Sigmoid colon (tissue), 7 donors: ENCODE measurements around the gene MYO18A. TPM values are rescaled to one million over a fixed set of nuclear protein-coding genes. Genes with fewer than 3 reads are reported as not detected.

Experiments used
- DNase-seq: peaks from one replicate; pipeline ENCODE4 v3.0.0-alpha.2; 2019
- H3K27ac ChIP-seq, 4 donors: fragments of 200-600 bp; sonication (generic); one replicate each; pipeline ENCODE4 v1.5.1; 2016 to 2019; ENCODE audit warnings: mild to moderate bottlenecking in 1 of 4
- H3K27me3 ChIP-seq, 3 donors: fragments of 200-600 bp; sonication (generic); one replicate each; pipeline ENCODE4 v1.5.1; 2019; ENCODE audit warnings: mild to moderate bottlenecking in 1 of 3
- H3K36me3 ChIP-seq, 4 donors: fragments of 200-600 bp; sonication (generic); one replicate each; pipeline ENCODE4 v1.5.1; 2016 to 2019
- H3K4me1 ChIP-seq, 4 donors: fragments of 200-600 bp; sonication (generic); one replicate each; pipeline ENCODE4 v1.5.1; 2017 to 2019
- H3K4me3 ChIP-seq, 4 donors: fragments of 200-600 bp; sonication (generic); one replicate each; pipeline ENCODE4 v1.5.1; 2017 to 2019; ENCODE audit warnings: mild to moderate bottlenecking in 2 of 4, moderate library complexity in 1 of 4
- H3K9me3 ChIP-seq, 4 donors: fragments of 200-600 bp in 3 of 4; sonication (generic) in 3 of 4; one replicate each; pipeline versions ENCODE4 v1.5.1 to v1.6.1; 2013 to 2019
- CTCF ChIP-seq, 4 experiments: fragments of 450-650 bp in 3 of 4; fragments of 200-600 bp in 1 of 4; IDR thresholded peaks; one replicate each; pipeline ENCODE4 v1.5.1; 2016 to 2019; ENCODE audit warnings: antibody characterized with exemption in 4 of 4, mild to moderate bottlenecking in 3 of 4, moderate library complexity in 2 of 4
- EP300 ChIP-seq, 4 donors: sonication (generic); formaldehyde crosslinking; IDR thresholded peaks; one replicate each; pipeline ENCODE4 v1.6.1; 2017; ENCODE audit warnings: antibody characterized with exemption in 4 of 4
- POLR2A ChIP-seq, 2 donors: fragments of 450-650 bp; IDR thresholded peaks; one replicate each; pipeline ENCODE4 v1.6.1; 2016; ENCODE audit warnings: antibody characterized with exemption in 2 of 2, mild to moderate bottlenecking in 2 of 2, moderate library complexity in 2 of 2
- POLR2AphosphoS5 ChIP-seq, 4 donors: sonication (generic); formaldehyde crosslinking; IDR thresholded peaks; one replicate each; pipeline ENCODE4 v1.6.1; 2017; ENCODE audit warnings: antibody characterized with exemption in 4 of 4
- WGBS, 2 donors: extraction: QIAGEN DNeasy Blood & Tissue Kit; methylation state at CpG; one replicate each; pipeline ENCODE4 v1.1.7; 2013; 5-methylcytosine and 5-hydroxymethylcytosine counted together
- intact Hi-C: fragments of 100-400 bp; cut with DNase I; formaldehyde crosslinking; loops from one replicate; pipeline ENCODE4 v1.15.1; 2023
- polyA plus RNA-seq, 3 donors: library from polyadenylated mRNA; stranded (reverse); fragments of 200-250 nt; gene quantifications; one replicate each; pipeline ENCODE4 v1.2.3, GENCODE V29; 2013
- total RNA-seq, 4 donors: library from RNA; depleted of rRNA; stranded (reverse); fragments of >200 nt; gene quantifications; one replicate each; pipeline ENCODE4 v1.1.0, GENCODE V29; 2016
- donor health status: healthy with polysubstance abuse.
- donor health status: Bipolar disorder and iron deficiency.
- donor health status: healthy.

The MYO18A gene
- total and polyA plus RNA-seq, 7 donors: 24.0 to 92.6 (median 48.4) TPM

- Histone ChIP-seq H3K27ac (no peak overlapping the region), H3K27me3 (no peaks in the 10 kb centered on the region), H3K9me3 (no peaks in the 10 kb centered on the region), H3K4me1 (peaks cover 0 to 13% (median 5%) of the 10 kb centered on the region in 4 donors), H3K36me3 (peaks cover 0 to 8% (median 5%) of the 10 kb centered on the region in 4 donors), H3K4me3 (no peak overlapping the region)
- TF ChIP-seq POLR2AphosphoS5 (IDR thresholded peaks at IDR 0.05) (no peak), CTCF (IDR thresholded peaks at IDR 0.05) (no peak), POLR2A (IDR thresholded peaks at IDR 0.05) (no peak), EP300 (IDR thresholded peaks at IDR 0.05) (no peak)
- intact Hi-C loops: no loop called here
- no peak for DNase-seq
- 97% methylated on average over 10 of the region's 10 CpGs for WGBS, 2 donors
These were observed 52.4 kb downstream of the MYO18A start for GRCh38 chr17:29127840-29128239.

- no peak overlapping the region for H3K4me3 ChIP-seq
- WGBS, 2 donors: 85 to 92% methylated on average over 8 of the region's 8 CpGs
- no peaks in the 10 kb centered on the region for H3K9me3 ChIP-seq
- intact Hi-C loops: no loop called here
- H3K27ac ChIP-seq: no peak overlapping the region
- peaks cover 7 to 18% (median 8%) of the 10 kb centered on the region in 4 donors for H3K36me3 ChIP-seq
- TF ChIP-seq POLR2AphosphoS5 (IDR thresholded peaks at IDR 0.05) (no peak), EP300 (IDR thresholded peaks at IDR 0.05) (no peak), POLR2A (IDR thresholded peaks at IDR 0.05) (no peak), CTCF (IDR thresholded peaks at IDR 0.05) (no peak)
- DNase-seq: no peak
- H3K4me1 ChIP-seq: no peaks in the 10 kb centered on the region
- no peaks in the 10 kb centered on the region for H3K27me3 ChIP-seq
These were observed 53.8 kb downstream of the MYO18A start for GRCh38 chr17:29126268-29126930.

- TF ChIP-seq CTCF (IDR thresholded peaks at IDR 0.05) (no peak), POLR2AphosphoS5 (IDR thresholded peaks at IDR 0.05) (no peak), POLR2A (IDR thresholded peaks at IDR 0.05) (no peak), EP300 (IDR thresholded peaks at IDR 0.05) (no peak)
- Histone ChIP-seq H3K27me3 (no peaks in the 10 kb centered on the region), H3K27ac (no peak overlapping the region), H3K36me3 (peaks cover 11 to 25% (median 15%) of the 10 kb centered on the region in 4 donors), H3K4me3 (no peak overlapping the region), H3K9me3 (no peaks in the 10 kb centered on the region), H3K4me1 (no peaks in the 10 kb centered on the region)
- DNase-seq: no peak
- 88% methylated on average over 9 of the region's 9 CpGs for WGBS, 2 donors
- intact Hi-C loops: no loop called here
These were observed 54.5 kb downstream of the MYO18A start for GRCh38 chr17:29125651-29126050.

- intact Hi-C loops: no loop called here
- 36 to 75% methylated on average over 5 of the region's 5 CpGs for WGBS, 2 donors
- Histone ChIP-seq H3K9me3 (no peaks in the 10 kb centered on the region), H3K4me3 (no peak overlapping the region), H3K4me1 (no peaks in the 10 kb centered on the region), H3K27ac (no peak overlapping the region), H3K36me3 (peaks cover 19 to 33% (median 21%) of the 10 kb centered on the region in 4 donors), H3K27me3 (no peaks in the 10 kb centered on the region)
- DNase-seq: no peak
- TF ChIP-seq CTCF (IDR thresholded peaks at IDR 0.05): no peak
- TF ChIP-seq EP300 (IDR thresholded peaks at IDR 0.05): no peak
- TF ChIP-seq POLR2AphosphoS5 (IDR thresholded peaks at IDR 0.05): no peak
- TF ChIP-seq POLR2A (IDR thresholded peaks at IDR 0.05): no peak
These were observed 55.3 kb downstream of the MYO18A start for GRCh38 chr17:29124925-29125273.
